Hematopoietic multipotent progenitor cell treated with erythropoietin and hydrocortisone succinate and interleukin-3 and kit ligand, for 15 days (in vitro differentiated cells): Measurements from ENCODE around the gene TEX11.

Experiments used
- DNase-seq: peaks from one replicate; pipeline ENCODE4 v3.0.0-alpha.2; 2015; ENCODE audit warnings: low spot score

TEX11 gene

DNA sequence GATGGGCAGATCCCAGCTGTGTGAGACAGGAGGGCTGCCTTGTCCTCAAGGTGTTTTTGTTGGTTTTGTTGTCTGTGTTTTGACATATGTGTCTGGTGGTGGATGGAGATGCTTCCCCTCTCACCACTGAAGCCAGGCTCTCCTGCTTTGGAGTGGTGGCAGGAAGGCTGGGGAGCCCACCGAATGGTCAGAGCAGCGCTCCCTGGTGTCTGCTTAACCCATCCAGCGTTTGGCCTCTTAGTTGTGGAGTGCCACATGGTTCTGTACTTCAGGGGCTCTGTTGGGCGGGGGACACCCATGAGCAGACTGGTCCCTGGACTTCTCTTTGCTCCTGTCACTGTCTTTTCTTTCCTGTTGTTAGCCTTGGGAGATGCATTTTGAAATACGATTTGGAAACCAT, 412.0 kb downstream of the TEX11 start:
- no peak for DNase-seq

DNA sequence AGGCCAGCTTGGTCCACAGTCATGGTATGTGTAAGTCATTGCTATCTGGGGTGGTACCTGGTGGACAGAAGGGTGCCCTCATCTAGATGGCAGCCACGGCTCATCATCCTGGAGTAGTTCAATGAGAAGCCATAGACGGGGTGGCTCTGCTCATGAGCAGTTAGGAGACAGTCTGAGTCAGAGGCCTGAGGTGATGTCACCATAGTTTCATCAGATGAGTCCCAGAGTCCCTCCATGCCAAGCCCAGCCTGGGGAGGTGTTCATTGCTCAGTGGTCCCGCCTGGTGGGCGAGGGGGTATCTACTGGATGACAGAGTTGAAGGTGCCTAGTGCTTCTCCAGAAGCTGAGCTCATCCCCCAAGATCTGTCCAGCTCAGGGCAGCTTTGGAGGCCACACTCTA, 414.1 kb downstream of the TEX11 start:
- DNase-seq = no peak

DNA sequence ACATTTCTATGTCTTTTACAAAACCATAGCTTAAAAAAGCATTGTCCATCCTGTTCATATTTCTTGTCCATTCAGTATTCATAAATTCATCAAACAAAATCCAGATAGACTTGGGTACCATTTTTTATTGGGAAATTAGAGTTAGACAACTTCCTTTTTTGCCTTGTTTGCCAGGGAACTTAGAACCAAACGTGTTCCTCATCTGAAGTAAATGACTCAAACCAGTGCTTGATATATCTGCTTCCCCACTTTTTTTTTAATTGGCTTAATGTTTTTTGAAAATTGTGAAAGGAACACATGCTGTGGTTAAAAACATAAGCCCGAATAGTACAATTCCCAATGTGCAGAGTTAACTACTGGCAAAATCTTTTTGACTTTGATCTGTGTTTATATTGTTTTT, 419.7 kb downstream of the TEX11 start:
- no peak for DNase-seq

DNA sequence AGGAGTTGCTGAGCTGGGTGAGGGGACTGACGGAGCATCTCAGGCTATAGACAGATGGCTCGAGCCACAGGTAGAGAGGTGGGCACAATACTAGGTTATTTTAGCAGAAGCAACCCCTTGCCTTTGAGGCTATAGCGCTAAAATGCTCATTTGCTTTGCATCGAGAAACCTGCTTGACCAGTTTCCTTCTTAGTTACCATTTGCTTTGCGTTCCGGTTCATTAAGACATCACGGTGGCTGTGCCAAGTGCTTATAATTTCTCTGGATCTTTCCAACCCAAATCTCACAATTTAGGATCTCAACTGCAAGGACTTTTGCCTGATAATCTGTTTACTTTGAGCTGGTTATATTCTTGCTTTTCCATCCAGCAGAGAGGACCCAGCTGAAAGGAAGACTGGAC, 423.0 kb downstream of the TEX11 start:
- no peak for DNase-seq

DNA sequence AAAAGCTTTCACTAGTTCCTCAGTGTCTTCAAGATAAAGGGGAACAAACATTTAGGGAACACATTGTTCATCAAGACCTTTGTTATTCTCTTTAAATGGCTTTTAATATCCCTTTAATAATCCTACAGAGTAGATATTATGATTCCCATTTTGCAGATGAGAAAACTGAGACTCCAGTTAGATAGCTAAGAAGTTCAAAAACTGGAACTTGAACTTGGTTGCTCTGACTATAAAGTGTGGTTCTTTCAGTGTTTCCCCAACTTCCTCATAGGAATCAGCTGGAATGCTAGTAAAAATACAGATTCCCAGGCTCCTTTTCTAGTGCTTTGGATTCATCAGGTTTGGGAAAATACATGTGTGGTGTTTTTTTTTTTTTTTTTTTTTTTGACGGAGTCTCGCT, 426.2 kb downstream of the TEX11 start:
- no peak for DNase-seq

DNA sequence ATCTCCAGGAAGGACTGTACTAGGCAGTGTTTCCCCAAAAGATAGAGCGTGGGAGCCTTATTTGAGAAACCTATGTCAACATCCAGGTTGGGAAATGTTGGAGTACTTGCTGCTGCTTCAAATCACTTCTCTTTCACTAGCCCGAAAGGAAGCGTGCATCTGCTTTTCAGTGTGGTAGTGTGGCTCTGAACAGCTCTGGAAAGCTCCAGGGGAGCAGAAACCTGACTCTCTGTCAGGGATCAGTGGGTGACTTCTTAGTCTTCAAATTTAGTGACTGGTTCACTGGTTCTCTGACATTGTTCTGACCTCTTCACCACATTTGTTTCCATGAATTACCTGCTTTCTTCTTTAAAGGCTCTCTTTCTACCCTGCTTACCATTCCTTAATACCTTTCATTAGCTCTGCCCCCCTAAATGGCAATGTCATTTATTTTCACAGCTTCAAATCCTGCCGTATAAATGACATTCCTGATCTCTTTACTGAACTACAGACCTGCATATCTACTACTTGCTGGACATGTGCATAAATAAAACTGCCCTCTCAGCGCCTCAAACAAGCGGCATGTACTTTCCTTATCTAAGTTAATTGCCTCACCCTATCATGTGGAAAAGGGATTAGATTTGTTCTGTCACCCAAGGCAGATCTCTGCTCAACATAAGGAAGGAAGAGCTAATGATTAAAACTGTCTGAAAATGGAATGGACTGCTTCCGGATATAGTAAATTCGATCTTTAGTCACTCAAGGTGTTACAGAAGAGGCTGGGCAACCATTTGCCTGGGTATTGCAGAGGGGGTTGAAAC, 426.8 kb downstream of the TEX11 start:
- DNase-seq = no peak

DNA sequence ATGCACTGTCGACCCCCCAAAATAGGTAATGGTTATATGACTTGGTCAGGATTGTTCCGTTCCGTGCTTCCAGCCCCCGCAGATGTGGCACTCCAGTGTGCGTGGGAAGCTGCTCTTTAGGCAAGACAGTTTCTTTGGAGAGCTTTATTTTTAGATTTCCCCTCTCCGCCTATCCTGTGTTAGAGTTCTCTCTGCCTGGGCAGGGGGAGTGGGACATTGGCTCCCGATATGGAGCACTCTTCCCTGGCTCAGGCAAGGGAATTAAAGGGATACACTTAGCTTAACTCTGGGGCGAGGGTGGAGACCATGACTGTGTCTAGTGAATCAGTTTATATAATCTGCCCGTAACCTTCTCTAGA, 427.9 kb downstream of the TEX11 start:
- no peak for DNase-seq

DNA sequence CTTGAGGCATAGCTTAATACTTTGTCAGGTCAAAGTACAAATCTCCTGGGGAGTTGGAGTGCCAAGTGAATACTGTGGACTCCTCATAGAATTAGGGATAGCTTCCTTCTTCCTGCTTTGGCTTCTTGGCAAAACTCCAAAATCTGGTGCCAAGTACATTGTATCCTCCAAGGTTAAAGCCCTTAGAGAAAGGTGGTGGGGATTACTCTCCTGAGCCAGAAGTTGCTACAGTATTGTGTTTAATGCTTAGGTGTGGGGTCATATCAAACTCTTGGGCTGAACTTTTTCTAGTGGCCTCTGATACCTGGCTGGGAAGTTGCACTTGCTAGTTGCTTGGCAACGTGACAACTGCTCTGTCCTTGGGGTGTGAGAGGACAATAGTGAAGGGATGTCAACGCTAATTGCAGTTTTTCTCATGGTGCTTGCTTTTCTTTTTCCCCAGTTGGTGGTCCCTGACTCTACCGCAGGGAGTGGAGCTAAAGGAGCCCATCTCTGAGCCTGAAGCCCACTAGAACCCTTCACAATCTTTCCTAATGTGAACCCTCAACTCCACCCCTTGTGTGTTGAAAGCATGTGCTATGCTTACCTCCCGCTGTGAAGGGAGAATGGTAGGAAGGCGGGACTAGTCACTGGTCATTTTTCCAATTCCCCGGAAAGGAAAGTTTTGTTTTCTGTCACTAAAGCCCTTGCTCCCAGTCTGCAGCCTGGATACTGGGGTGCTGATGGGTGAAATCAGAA, 428.4 kb downstream of the TEX11 start:
- DNase-seq = no peak

DNA sequence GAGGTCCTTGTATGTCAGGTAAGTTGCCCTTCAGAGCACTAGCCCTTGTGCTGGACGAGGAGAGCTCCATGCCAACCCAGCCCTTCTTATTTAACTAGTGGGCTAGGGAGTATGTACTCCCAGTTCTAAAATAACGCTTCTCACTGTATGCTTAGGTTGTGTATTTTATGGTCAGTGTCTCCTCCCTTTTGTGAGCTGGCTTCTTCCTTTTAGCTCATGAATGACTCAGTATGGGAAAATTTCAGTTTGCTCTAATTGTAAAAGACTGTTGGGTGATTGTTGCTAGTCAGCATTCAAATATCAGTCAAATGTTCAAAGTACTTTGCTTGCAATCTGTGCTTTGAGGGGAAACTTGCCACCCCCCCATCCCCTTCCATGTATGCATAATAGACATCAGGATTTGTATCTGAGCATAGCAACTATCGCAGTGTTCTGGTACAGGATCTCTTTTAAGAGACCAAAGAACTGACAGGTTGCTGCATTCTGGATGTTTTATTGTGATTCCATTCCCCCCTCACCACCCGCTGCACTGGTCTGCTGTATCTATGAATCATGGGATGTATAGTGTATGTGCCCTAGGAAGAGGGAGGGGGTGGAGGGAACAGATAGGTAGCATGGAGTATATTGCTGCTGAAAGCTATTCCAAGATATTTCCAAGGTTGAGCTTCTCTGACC, 429.1 kb downstream of the TEX11 start:
- no peak for DNase-seq
